CD4-positive, alpha-beta T cell treated with Interleukin-6 at 100 ng/mL for 8 hours (primary cell): ENCODE results near the gene CNTN1.

Experiments used
- DNase-seq: peaks from one replicate; pipeline ENCODE4 v3.0.0-alpha.2; 2020; ENCODE audit warnings: mixed read lengths, low spot score

Gene CNTN1

GRCh38 chr12:40770781-40771180 lies 78.5 kb downstream of the CNTN1 start:
- DNase-seq: no peak

GRCh38 chr12:40775661-40776060 lies 83.4 kb downstream of the CNTN1 start:
- no peak for DNase-seq

GRCh38 chr12:40784102-40784501 lies 91.9 kb downstream of the CNTN1 start:
- no peak for DNase-seq

- no peak for DNase-seq
These were observed 96.0 kb downstream of the CNTN1 start for GRCh38 chr12:40788276-40788675.

GRCh38 chr12:40792792-40793386 lies 100.7 kb downstream of the CNTN1 start:
- no peak for DNase-seq

- DNase-seq: no peak
These were observed 101.2 kb downstream of the CNTN1 start for GRCh38 chr12:40793471-40793870.

- DNase-seq: no peak
These were observed 101.8 kb downstream of the CNTN1 start for GRCh38 chr12:40794087-40794486.

GRCh38 chr12:40801082-40801481 lies 108.8 kb downstream of the CNTN1 start:
- DNase-seq: no peak

- DNase-seq: no peak
These were observed 109.6 kb downstream of the CNTN1 start for GRCh38 chr12:40801861-40802260.

GRCh38 chr12:40802656-40803055 lies 110.4 kb downstream of the CNTN1 start:
- no peak for DNase-seq

- DNase-seq: no peak
These were observed 127.3 kb downstream of the CNTN1 start for GRCh38 chr12:40819436-40820108.

GRCh38 chr12:40820794-40821484 lies 128.7 kb downstream of the CNTN1 start:
- DNase-seq: no peak

GRCh38 chr12:40825156-40825555 lies 132.9 kb downstream of the CNTN1 start:
- no peak for DNase-seq

GRCh38 chr12:40827683-40828592 lies 135.7 kb downstream of the CNTN1 start:
- DNase-seq: no peak

GRCh38 chr12:40828593-40828990 lies 136.4 kb downstream of the CNTN1 start:
- DNase-seq: no peak

- no peak for DNase-seq
These were observed 137.5 kb downstream of the CNTN1 start for GRCh38 chr12:40829738-40830144.

GRCh38 chr12:40831916-40832315 lies 139.7 kb downstream of the CNTN1 start:
- no peak for DNase-seq

GRCh38 chr12:40832668-40833067 lies 140.4 kb downstream of the CNTN1 start:
- no peak for DNase-seq

GRCh38 chr12:40833818-40834217 lies 141.6 kb downstream of the CNTN1 start:
- no peak for DNase-seq

- DNase-seq: no peak
These were observed 142.1 kb downstream of the CNTN1 start for GRCh38 chr12:40834321-40834720.

GRCh38 chr12:40837891-40838429 lies 145.7 kb downstream of the CNTN1 start:
- DNase-seq: no peak

- DNase-seq: no peak
These were observed 151.3 kb downstream of the CNTN1 start for GRCh38 chr12:40843495-40843894.
